ENCODE measurements around the gene CPED1. TPM values are rescaled to one million over a fixed set of nuclear protein-coding genes. Genes with fewer than 3 reads are reported as not detected.

CPED1 gene
- total and polyA plus RNA-seq, 2 experiments from 2014 or later, result 0.17 to 0.47 TPM

- no peak overlapping the region for H3K4me2 ChIP-seq
- H3K9me3 Mint-ChIP-seq, result no peaks in the 10 kb centered on the region
- H3K27me3 ChIP-seq (ENCODE audit: insufficient read depth), result no peaks in the 10 kb centered on the region
- H3K36me3 Mint-ChIP-seq (ENCODE audit: low read depth), result no peaks in the 10 kb centered on the region
- H3K27ac ChIP-seq (ENCODE audit: low read depth), result no peak overlapping the region
- ATAC-seq (no peak), DNase-seq (ENCODE audit: low spot score) (no peak)
- H3K79me2 ChIP-seq (replicated peaks; ENCODE audit: insufficient read depth), result no peaks in the 10 kb centered on the region
- TF ChIP-seq STAT1 (IDR thresholded peaks at IDR 0.05; ENCODE audit: unreplicated experiment) (no peak), CREB1 (CRISPR knock-in tag; IDR thresholded peaks at IDR 0.05; ENCODE audit: low read depth) (no peak), CTCF (conservative IDR thresholded peaks at IDR 0.05; ENCODE audit: low read depth in 2 of 2) (no peak), ZNF331 (CRISPR knock-in tag; IDR thresholded peaks at IDR 0.05; ENCODE audit: low read depth) (no peak), EZH2 (IDR thresholded peaks at IDR 0.05; ENCODE audit: low read depth, unreplicated experiment) (no peak), POLR2AphosphoS5 (IDR thresholded peaks at IDR 0.05; ENCODE audit: low read depth) (no peak), NANOG (IDR thresholded peaks at IDR 0.05; ENCODE audit: borderline replicate concordance) (no peak), JUNB (IDR thresholded peaks at IDR 0.05; ENCODE audit: unreplicated experiment) (no peak), ZNF462 (CRISPR knock-in tag; IDR thresholded peaks at IDR 0.05) (no peak), EZH2phosphoT487 (IDR thresholded peaks at IDR 0.05; ENCODE audit: unreplicated experiment) (no peak)
- TF ChIP-seq, protein P1, sequence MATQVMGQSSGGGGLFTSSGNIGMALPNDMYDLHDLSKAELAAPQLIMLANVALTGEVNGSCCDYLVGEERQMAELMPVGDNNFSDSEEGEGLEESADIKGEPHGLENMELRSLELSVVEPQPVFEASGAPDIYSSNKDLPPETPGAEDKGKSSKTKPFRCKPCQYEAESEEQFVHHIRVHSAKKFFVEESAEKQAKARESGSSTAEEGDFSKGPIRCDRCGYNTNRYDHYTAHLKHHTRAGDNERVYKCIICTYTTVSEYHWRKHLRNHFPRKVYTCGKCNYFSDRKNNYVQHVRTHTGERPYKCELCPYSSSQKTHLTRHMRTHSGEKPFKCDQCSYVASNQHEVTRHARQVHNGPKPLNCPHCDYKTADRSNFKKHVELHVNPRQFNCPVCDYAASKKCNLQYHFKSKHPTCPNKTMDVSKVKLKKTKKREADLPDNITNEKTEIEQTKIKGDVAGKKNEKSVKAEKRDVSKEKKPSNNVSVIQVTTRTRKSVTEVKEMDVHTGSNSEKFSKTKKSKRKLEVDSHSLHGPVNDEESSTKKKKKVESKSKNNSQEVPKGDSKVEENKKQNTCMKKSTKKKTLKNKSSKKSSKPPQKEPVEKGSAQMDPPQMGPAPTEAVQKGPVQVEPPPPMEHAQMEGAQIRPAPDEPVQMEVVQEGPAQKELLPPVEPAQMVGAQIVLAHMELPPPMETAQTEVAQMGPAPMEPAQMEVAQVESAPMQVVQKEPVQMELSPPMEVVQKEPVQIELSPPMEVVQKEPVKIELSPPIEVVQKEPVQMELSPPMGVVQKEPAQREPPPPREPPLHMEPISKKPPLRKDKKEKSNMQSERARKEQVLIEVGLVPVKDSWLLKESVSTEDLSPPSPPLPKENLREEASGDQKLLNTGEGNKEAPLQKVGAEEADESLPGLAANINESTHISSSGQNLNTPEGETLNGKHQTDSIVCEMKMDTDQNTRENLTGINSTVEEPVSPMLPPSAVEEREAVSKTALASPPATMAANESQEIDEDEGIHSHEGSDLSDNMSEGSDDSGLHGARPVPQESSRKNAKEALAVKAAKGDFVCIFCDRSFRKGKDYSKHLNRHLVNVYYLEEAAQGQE (IDR thresholded peaks at IDR 0.05; ENCODE audit: unreplicated experiment), result no peak
- H3K4me3 ChIP-seq, result no peak overlapping the region
- H3K4me1 Mint-ChIP-seq, result no peaks in the 10 kb centered on the region
- H3K36me3 ChIP-seq (ENCODE audit: insufficient read depth), result no peaks in the 10 kb centered on the region
- H3K27me3 Mint-ChIP-seq (ENCODE audit: insufficient read depth, low read depth, poor library complexity), result no peaks in the 10 kb centered on the region
- H3K27ac Mint-ChIP-seq, result no peak overlapping the region
- no peak overlapping the region for H3K4me3 Mint-ChIP-seq
- H4K20me1 ChIP-seq (replicated peaks; ENCODE audit: insufficient read depth), result no peaks in the 10 kb centered on the region
- H3K9me2 ChIP-seq (ENCODE audit: insufficient read depth), result no peaks in the 10 kb centered on the region
- no peak overlapping the region for H2AFZ ChIP-seq
- no peaks in the 10 kb centered on the region for H3F3A ChIP-seq (replicated peaks; ENCODE audit: low read depth)
- H3K4me1 ChIP-seq (ENCODE audit: insufficient read depth), result no peaks in the 10 kb centered on the region
Measured at GRCh38 chr7:121116396-121116795, 127.9 kb downstream of the CPED1 start.

Data from GM23338 (cell line).